Testis (tissue), 3 donors: Measurements from ENCODE around the gene SSBP2. TPM values are rescaled to one million over a fixed set of nuclear protein-coding genes. Genes with fewer than 3 reads are reported as not detected.

ENCODE experiments used
- DNase-seq: peaks from one replicate; pipeline ENCODE4 v3.0.0-alpha.2; 2019
- H3K27ac ChIP-seq, 2 donors: fragments of 200-600 bp; sonication (generic); one replicate each; pipeline ENCODE4 v1.5.1; 2019
- H3K27me3 ChIP-seq: fragments of 200-600 bp; sonication (generic); one replicate; pipeline ENCODE4 v1.5.1; 2019
- H3K36me3 ChIP-seq: fragments of 200-600 bp; sonication (generic); one replicate; pipeline ENCODE4 v1.5.1; 2017; ENCODE audit warnings: low read depth; ENCODE audit errors: missing control alignments
- H3K4me1 ChIP-seq: fragments of 200-600 bp; sonication (generic); one replicate; pipeline ENCODE4 v1.5.1; 2019
- H3K4me3 ChIP-seq, 2 donors: fragments of 200-600 bp; sonication (generic); one replicate each; pipeline ENCODE4 v1.5.1; 2017 to 2019
- H3K9me3 ChIP-seq: fragments of 200-600 bp; sonication (generic); one replicate; pipeline ENCODE4 v1.5.1; 2017
- POLR2A ChIP-seq: fragments of 450-650 bp; IDR thresholded peaks from one replicate; pipeline ENCODE4 v1.6.1; 2017; ENCODE audit warnings: antibody characterized with exemption, mild to moderate bottlenecking, moderate library complexity
- whole genome bisulfite sequencing, 2 donors: methylation state at CpG; one replicate each; pipeline ENCODE4 v1.1.5; 2018; 5-methylcytosine and 5-hydroxymethylcytosine counted together
- intact Hi-C: fragments of 100-400 bp; cut with DNase I; formaldehyde crosslinking; loops from one replicate; pipeline ENCODE4 v1.15.1; 2023; ENCODE audit warnings: low total_unique reads
- polyA plus RNA-seq: library from polyadenylated mRNA; stranded (reverse); fragments of 350-450 nt; fragmentation: Illumina TruSeq; extraction: RNeasy Lipid Tissue Mini Kit (QIAGEN cat#74804); gene quantifications from one replicate; pipeline ENCODE4 v1.2.3, GENCODE V29; 2014; ENCODE audit warnings: low read depth, low replicate concordance; ENCODE audit not compliant: insufficient read depth
- total RNA-seq, 2 donors: library from RNA; depleted of rRNA; stranded (reverse); fragments of >200 nt; gene quantifications; one replicate each; pipeline ENCODE4 v1.2.3, GENCODE V29; 2016
- TF ChIP-seq, protein P1 (sequence below), 3 experiments: fragments of 450-650 bp in 2 of 3; fragments of 200-600 bp in 1 of 3; sonication (generic) in 1 of 3; IDR thresholded peaks; one replicate each; pipeline ENCODE4 v1.5.1; 2016 to 2019; ENCODE audit warnings: antibody characterized with exemption in 3 of 3, mild to moderate bottlenecking in 2 of 3, moderate library complexity in 1 of 3

The SSBP2 gene
- total and polyA plus RNA-seq, 3 donors from 2014 or later, result 17.5 to 27.6 (median 22.7) TPM

DNA sequence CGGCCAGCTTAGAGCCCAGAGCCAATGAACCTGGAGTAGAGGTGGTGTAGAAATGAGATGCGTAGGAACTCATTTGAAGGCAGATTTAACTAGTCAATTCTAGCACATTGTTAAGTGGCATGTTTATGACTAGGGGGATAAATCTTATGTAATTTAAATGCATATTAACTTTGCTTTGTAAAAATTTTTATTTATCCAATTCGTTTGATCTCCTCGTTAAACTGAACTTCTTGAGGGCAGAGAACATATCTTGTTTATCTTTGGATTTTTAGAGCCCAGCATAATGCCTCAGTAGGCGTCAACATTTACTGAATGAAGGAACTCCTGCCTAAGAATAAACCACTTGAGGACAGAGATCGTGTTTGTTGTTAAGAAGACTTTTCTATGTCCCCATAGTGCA is 315.9 kb downstream of the SSBP2 start:
- H3K4me1 ChIP-seq, result no peaks in the 10 kb centered on the region
- H3K27me3 ChIP-seq, result no peaks in the 10 kb centered on the region
- DNase-seq, result no peak
- intact Hi-C loops, result no loop called here
- H3K9me3 ChIP-seq, result no peaks in the 10 kb centered on the region
- no peak overlapping the region for H3K4me3 ChIP-seq
- TF ChIP-seq, protein P1, sequence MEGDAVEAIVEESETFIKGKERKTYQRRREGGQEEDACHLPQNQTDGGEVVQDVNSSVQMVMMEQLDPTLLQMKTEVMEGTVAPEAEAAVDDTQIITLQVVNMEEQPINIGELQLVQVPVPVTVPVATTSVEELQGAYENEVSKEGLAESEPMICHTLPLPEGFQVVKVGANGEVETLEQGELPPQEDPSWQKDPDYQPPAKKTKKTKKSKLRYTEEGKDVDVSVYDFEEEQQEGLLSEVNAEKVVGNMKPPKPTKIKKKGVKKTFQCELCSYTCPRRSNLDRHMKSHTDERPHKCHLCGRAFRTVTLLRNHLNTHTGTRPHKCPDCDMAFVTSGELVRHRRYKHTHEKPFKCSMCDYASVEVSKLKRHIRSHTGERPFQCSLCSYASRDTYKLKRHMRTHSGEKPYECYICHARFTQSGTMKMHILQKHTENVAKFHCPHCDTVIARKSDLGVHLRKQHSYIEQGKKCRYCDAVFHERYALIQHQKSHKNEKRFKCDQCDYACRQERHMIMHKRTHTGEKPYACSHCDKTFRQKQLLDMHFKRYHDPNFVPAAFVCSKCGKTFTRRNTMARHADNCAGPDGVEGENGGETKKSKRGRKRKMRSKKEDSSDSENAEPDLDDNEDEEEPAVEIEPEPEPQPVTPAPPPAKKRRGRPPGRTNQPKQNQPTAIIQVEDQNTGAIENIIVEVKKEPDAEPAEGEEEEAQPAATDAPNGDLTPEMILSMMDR (IDR thresholded peaks at IDR 0.05), result no peak
- TF ChIP-seq POLR2A, result no peak
- no peaks in the 10 kb centered on the region for H3K36me3 ChIP-seq
- WGBS, 2 donors, result 85 to 90% methylated on average over 6 of the region's 6 CpGs
- H3K27ac ChIP-seq, result no peak overlapping the region

DNA sequence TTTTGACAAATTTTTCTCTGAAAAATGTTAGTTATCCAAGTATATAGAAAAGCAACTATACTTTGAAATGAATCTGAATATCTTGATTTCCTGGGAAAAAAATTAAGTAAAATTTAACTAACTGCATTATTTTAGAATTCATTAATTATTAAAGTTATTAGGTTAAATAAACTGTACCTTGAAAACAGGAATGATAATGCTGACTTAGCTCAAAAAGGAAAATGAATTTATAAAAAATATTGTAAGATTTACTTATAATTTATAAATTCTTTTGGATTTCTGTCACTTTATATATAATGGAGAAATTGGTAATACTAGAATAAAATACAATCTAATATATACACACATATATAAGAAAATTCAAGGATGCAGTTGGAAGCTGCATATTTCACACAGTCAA is 320.9 kb downstream of the SSBP2 start:
- no peak for DNase-seq
- H3K27ac ChIP-seq, result no peak overlapping the region
- peaks cover 3% of the 10 kb centered on the region for H3K4me1 ChIP-seq
- no peaks in the 10 kb centered on the region for H3K36me3 ChIP-seq
- no peaks in the 10 kb centered on the region for H3K27me3 ChIP-seq
- intact Hi-C loops, result loop anchor here (5.0 to 10.0 kb wide), 2 partner anchors 735 to 763 kb away; no protein-coding TSS in a partner anchor
- no peak for TF ChIP-seq POLR2A
- TF ChIP-seq, protein P1 (IDR thresholded peaks at IDR 0.05), result no peak
- H3K4me3 ChIP-seq, result no peak overlapping the region
- no peaks in the 10 kb centered on the region for H3K9me3 ChIP-seq

DNA sequence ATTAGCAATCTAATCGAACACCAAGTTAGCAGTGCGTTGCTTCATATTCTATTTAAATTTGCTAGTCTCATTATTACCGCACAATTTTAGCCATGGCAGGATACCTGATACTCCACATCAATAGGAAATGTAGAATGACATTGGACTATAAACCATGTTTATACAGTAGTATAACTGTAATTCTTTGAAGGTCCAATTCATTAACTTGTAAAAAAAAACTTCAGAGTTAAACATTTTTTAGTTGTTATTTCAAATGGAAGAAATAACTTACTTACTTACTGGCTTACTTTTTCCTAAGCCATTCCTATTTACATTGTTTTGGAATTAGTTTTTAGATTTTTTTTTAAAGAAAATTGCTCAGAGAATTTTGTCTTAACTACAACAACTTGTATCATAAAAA is 321.5 kb downstream of the SSBP2 start:
- DNase-seq, result no peak
- H3K4me1 ChIP-seq, result peaks cover 3% of the 10 kb centered on the region
- 84 to 86% methylated on average over 3 of the region's 3 CpGs for WGBS, 2 donors
- intact Hi-C loops, result loop anchor here (10.0 kb wide), 1 partner anchor 735 kb away; no protein-coding TSS in a partner anchor
- H3K9me3 ChIP-seq, result no peaks in the 10 kb centered on the region
- no peak overlapping the region for H3K4me3 ChIP-seq
- H3K36me3 ChIP-seq, result no peaks in the 10 kb centered on the region
- TF ChIP-seq POLR2A, result no peak
- TF ChIP-seq, protein P1 (IDR thresholded peaks at IDR 0.05), result no peak
- no peak overlapping the region for H3K27ac ChIP-seq
- no peaks in the 10 kb centered on the region for H3K27me3 ChIP-seq

DNA sequence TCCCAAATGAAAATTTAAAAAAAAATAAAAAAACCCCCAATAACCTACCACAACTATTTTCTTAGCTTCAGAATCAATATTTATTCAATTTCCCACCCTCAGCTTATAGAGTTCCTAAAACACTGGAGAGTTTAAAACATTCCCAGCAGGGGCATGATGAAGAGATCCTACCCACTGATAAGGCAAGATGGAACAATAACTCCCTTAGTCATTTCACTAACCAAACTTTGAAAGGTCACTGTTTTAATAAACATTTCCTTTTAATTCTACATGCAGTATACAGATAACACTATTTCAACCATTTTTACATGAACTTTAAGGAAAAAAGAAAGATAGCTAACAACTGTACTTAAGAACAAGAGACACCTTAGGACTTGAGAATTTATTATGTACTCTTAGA is 322.0 kb downstream of the SSBP2 start:
- intact Hi-C loops, result loop anchor here (10.0 kb wide), 1 partner anchor 736 kb away; no protein-coding TSS in a partner anchor
- H3K27ac ChIP-seq, result no peak overlapping the region

DNA sequence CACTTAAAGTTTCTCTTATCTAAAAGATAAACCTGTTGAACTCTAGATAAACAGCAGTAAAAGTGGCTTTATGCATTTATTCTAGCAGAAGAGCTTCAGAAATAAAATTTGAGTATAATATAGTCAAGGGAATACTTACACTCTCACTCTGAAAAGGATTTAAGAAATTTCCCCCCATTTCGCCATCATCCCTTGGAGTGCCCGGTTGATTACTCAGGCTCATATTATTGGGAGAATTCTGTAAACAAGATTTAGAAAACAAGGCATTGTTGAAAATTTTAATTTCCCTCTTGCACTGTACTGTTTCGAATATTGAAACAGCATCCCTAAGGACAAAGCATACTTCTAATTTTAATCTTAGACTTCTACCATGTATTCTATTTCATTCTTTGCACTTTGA is 322.5 kb downstream of the SSBP2 start:
- Histone ChIP-seq H3K27ac (no peak overlapping the region), H3K4me3 (no peak overlapping the region), H3K27me3 (no peaks in the 10 kb centered on the region), H3K4me1 (peaks cover 3% of the 10 kb centered on the region), H3K9me3 (no peaks in the 10 kb centered on the region), H3K36me3 (no peaks in the 10 kb centered on the region)
- WGBS, 2 donors, result 77 to 92% methylated on average over 3 of the region's 3 CpGs
- TF ChIP-seq, protein P1 (IDR thresholded peaks at IDR 0.05), result no peak
- no peak for TF ChIP-seq POLR2A
- intact Hi-C loops, result loop anchor here (10.0 kb wide), 1 partner anchor 736 kb away; no protein-coding TSS in a partner anchor
- DNase-seq, result no peak

More for the DNA sequence above, 322.0 kb downstream of the SSBP2 start:
- no peak overlapping the region for H3K4me3 ChIP-seq
- peaks cover 3% of the 10 kb centered on the region for H3K4me1 ChIP-seq
- no peaks in the 10 kb centered on the region for H3K27me3 ChIP-seq
- DNase-seq, result no peak
- TF ChIP-seq, protein P1 (IDR thresholded peaks at IDR 0.05), result no peak
- TF ChIP-seq POLR2A, result no peak
- no peaks in the 10 kb centered on the region for H3K9me3 ChIP-seq
- H3K36me3 ChIP-seq, result no peaks in the 10 kb centered on the region
